Muscle of arm (tissue), 12 donors: ENCODE results near the gene KLF16. TPM values are rescaled to one million over a fixed set of nuclear protein-coding genes. Genes with fewer than 3 reads are reported as not detected.
"Not testable (repeated sequence)": the region's sequence is repeated elsewhere in the genome, so short reads cannot be mapped to it uniquely, and the experiment has no call there.

Experiments used
- DNase-seq: peaks from one replicate; pipeline ENCODE4 v3.0.0-alpha.2; 2013
- polyA plus RNA-seq, 12 donors: library from polyadenylated mRNA; unstranded; fragments of 120-200 nt; gene quantifications; one replicate each; pipeline ENCODE4 v1.2.1, GENCODE V29; 2013; ENCODE audit not compliant: insufficient read length in 12 of 12

Gene KLF16
- polyA plus RNA-seq, 12 donors, result 6.1 to 16.4 (median 8.1) TPM; not detected in 1

DNA sequence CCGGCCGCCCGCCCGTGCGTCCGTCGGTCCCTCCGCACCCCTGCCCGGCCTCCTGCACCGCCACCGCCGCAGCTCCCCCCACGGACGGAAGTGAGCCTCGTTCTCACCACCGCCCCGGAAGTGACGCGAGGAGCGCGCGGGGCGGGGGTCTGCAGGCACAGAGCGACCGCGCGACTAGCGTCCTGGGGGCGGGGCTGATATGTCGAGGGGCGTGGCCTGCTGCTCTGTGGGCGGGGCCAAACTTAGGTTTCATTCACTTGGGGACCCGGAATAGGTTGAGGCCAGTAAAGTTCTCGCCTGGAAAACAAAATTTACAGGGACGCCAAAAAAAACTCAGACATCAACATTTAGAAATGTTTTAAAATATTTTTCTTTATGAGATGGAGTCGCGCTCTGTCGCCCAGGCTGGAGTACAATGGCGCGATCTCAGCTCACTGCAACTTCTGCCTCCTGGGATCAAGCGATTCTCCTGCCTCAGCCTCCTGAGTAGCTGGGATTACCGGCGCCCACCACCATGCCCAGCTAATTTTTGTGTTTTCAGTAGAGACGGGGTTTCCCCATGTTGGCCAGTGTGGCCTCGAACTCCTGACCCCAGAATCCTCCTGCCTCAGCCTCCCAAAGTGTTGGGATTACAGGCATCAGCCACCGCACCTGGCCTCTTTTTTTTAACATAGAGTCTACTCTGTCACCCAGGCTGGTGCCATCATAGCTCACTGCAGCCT is 22.2 kb upstream of the KLF16 start, which contains the start of gene ABHD17A:
Gene ABHD17A (minus strand): TSS at position 99 of the 722 bp plus-strand sequence. CDS start 3,930 bp downstream, outside the sequence.
- peak; percentile 96 for DNase-seq

DNA sequence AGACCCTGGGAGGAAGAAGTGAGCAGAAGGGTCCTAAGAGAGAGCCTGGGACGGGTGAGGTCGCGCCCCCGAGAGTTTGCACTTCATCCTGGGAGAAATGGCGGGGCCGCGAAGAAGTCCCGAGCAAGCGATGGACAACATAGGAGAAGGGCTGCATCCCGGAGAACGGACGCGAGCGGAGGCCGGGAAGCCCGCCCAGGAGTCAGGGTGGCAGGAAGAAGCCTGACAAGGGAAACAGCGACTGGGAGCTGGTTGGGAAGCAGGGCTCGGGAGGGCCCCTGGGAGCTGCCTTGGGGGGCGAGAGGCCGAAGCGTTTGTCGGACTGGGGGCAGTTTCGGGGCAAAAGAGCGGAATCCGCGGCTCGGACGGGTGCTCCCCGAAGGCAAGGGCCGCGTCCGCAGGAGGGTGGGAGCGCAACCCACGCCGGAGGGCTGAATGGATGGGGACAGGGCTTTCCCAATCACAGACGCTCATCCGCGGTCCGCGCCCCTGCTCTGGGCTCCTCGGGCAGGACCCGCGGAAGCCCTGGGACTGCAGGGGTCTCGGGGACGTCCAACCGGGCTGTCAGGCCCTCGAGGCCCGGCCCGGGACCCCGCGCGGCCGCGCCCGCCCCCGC is 21.4 kb upstream of the KLF16 start:
- no peak for DNase-seq

- no peak for DNase-seq
Observed at GRCh38 chr19:1884291-1884718, 20.9 kb upstream of the KLF16 start.

DNA sequence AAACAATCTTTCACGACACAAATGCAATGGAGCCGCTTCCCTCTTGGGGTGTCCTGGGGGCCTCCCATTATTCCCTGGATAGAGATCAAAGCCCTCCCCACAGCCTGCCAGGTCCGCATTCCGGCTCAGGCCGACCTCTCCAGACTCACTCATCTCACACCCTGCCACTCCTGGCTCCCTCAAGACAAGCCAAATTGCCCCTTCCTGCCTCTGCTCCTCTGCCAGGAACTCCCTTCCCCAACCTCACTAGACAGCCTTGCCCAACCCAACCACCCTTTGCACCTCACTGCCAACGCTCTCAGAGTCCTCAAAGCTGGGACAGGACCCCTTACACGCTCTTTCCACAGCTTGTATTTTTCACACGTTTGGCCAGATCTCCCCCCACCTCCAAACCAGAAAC is 20.4 kb upstream of the KLF16 start:
- DNase-seq, result no peak

GRCh38 chr19:1882786-1883692 is 19.7 kb upstream of the KLF16 start:
- DNase-seq, result no peak

- DNase-seq, result no peak
Observed at GRCh38 chr19:1882089-1882785, 18.9 kb upstream of the KLF16 start.

GRCh38 chr19:1881393-1882088 is 18.2 kb upstream of the KLF16 start:
- not testable (repeated sequence) for DNase-seq

- DNase-seq, result no peak
Observed at GRCh38 chr19:1880611-1881392, 17.4 kb upstream of the KLF16 start.

DNA sequence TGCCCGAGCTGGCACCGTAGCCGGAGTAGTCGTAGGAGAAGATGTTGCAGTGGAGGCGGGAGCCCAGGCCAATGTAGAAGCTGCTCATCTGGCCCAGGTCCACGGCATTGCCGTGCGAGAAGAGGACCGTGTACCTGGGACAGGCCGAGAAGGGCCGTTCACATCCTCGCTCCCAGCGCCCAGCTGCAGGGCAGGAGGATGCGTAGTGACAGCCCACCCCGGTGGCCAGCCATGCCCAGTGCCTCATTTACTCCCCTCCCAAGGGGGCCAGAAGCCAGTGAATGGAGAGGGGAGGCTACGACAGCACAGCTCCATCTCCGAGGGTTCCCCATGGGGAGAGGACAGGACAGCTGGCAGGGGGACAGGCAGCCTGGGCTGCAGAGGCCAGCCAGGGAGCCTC is 16.6 kb upstream of the KLF16 start:
- DNase-seq, result not testable (repeated sequence)

DNA sequence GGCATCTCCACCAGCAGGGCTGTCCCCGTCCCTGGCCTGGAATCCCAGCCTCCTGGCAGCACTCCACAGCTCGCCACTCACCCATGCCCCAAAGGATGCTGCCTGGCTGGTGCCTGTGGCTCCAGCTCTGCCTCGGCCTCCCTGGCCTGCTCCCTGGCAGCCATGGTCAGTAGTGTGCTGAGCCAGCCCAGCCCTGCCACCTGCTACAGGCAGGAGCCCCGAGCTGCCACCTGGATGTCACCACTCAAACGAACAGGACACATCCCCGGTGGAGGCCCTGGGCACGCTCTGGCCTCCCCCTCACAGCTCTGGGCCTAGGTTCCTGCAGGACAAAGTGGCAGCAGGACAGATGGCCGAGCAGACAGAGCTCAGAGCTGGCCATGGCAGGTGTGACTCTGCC is 15.2 kb upstream of the KLF16 start:
- DNase-seq, result not testable (repeated sequence)

DNA sequence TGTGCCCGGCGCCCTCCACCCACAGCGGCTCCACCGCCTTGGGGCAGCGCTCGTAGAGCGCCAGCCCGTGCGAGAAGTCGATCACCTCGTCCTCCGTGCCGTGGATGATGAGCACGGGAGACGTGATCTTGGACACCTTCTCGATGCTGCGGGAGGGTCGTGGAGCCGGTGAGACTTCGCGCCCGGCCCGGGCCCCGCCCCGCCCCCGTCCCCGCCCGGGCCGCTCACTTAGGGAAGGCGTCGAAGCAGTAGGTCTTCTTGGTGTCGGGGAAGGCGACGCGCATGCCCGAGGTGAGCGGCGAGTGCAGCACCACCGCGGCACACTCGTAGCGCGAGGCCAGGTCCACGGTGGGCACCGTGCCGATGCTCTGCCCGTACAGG is 13.9 kb upstream of the KLF16 start:
- not testable (repeated sequence) for DNase-seq

- not testable (repeated sequence) for DNase-seq
Observed at GRCh38 chr19:1876496-1877279, 13.3 kb upstream of the KLF16 start.

- DNase-seq, result peak; percentile 92
Observed at GRCh38 chr19:1875646-1876495, 12.5 kb upstream of the KLF16 start.

DNA sequence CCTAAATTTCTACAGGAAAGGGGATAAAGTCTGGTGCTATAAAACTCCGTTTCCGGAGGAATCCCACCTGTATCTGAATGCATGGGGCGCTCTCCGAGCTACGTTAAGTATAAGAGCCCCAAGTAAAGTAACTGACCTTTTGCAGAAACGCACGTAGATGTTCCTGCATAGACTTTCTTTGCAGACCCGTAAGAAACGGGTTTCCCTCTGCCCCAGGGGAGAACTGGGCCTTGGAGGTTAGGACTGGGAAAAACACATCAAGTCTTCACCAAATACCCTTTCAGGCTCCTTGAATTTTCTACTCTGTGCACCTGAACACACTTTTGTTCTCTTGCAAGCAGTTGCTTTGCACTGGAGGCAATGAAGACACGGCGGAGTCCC is 11.9 kb upstream of the KLF16 start:
- not testable (repeated sequence) for DNase-seq

DNA sequence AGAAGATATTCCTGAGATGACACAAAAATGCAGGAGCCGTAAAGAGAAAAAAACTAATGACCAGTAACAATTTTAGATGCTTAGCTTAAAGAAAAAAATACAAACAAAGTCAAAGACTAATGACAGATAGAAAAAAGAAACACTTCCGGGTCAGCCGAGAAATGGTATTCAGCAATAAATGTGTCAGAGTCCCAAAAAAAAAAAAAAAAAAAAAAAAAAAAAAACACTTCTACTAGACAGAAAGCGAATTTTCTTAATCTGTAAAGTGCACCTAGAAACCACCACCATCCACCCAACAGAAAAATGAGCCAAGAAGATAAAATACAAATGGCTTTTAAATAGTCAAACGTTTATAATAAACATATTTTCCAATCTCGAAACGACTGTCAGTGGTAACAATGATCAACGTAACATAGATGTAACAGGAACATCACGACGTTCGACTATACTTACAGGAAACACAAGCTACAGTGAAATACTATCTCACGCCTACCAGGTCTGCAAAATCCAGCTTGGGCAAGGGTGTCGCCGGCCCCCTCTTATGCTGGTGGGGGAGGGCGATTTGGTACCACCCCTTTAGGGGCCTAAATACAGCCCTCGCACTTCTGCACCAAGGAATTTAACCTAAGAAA is 11.3 kb upstream of the KLF16 start:
- no peak for DNase-seq

DNA sequence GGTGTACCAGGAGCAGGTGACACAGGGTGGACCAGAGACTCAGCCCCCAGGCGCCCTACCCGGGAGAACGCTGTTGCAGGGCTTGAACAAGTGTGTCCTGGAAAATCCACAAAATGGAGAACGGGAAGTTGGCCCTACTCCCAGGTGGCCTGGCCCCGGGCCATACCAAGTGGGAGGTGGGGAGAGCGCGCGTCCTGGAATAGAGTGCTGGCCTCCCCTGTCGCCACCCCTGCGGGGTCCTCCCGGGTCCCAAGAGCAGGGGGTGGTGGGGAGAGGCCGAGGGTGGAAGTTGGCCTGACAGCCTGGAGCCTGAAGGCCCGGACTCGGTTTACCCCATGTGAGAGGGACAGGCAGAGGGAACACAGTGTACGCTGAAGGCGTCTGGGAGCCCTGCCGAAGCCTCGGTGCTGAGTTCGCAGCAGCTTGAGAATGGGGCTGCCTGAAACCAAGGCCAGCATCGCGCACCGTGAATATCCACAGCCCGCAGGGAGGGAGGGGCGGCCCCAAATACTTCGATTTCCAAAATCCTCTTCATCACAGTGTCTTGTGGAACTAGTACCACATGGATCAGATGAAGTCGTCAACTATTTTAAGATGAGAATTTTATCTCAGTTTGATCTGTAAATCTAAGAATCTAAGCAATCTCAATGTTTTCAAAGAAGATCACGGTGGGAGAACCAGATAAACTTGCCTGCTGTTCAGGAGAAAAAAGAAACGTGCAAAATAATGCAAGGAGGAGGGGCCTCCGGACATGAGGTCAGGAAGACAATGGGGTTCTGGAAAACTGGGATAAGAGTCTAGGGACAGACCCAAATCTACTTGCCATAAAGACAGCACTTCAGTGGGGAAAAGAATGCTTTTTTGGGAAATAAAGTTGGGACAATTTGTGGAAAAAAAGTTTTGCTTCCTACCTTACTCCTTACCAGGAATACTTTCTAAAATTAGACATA is 10.4 kb upstream of the KLF16 start:
- no peak for DNase-seq
